Stimulated activated CD8-positive, alpha-beta memory T cell treated with anti-CD3 and anti-CD28 coated beads, Interleukin-7, amount 100 ng/mL, for 1 hour (primary cell): ENCODE results near the gene PARVG.

Experiments used
- DNase-seq, 2 donors: peaks; one replicate each; pipeline ENCODE4 v3.0.0-alpha.2; 2020; ENCODE audit warnings: low read depth in 2 of 2

PARVG gene

GRCh38 chr22:44242946-44243724, 62.4 kb downstream of the PARVG start:
- DNase-seq = no peak

GRCh38 chr22:44243761-44244160, 63.0 kb downstream of the PARVG start:
- DNase-seq = no peak

- DNase-seq = no peak
Observed at GRCh38 chr22:44244265-44244822, 63.6 kb downstream of the PARVG start.

GRCh38 chr22:44245438-44245837, 64.7 kb downstream of the PARVG start:
- DNase-seq = no peak

GRCh38 chr22:44245867-44246266, 65.1 kb downstream of the PARVG start:
- DNase-seq = no peak

- DNase-seq = no peak
Observed at GRCh38 chr22:44246615-44247326, 66.0 kb downstream of the PARVG start.

GRCh38 chr22:44247346-44247745, 66.6 kb downstream of the PARVG start:
- DNase-seq = no peak

- no peak for DNase-seq
Observed at GRCh38 chr22:44247923-44248892, 67.5 kb downstream of the PARVG start.

GRCh38 chr22:44248926-44249325, 68.2 kb downstream of the PARVG start:
- no peak for DNase-seq

GRCh38 chr22:44249376-44250147, 68.8 kb downstream of the PARVG start:
- no peak for DNase-seq

GRCh38 chr22:44254811-44255210, 74.1 kb downstream of the PARVG start:
- DNase-seq = no peak

GRCh38 chr22:44256085-44256484, 75.4 kb downstream of the PARVG start:
- DNase-seq = no peak

- DNase-seq = no peak
Observed at GRCh38 chr22:44256556-44257485, 76.1 kb downstream of the PARVG start.
